HG02943 (cell line): ENCODE data around the gene SMCP.

Source experiments
- ATAC-seq: cut with Tn5 transposase; IDR thresholded peaks from one replicate; pipeline ENCODE4 v1.9.1; 2021; ENCODE audit warnings: mild to moderate bottlenecking, low read depth, moderate library complexity; ENCODE audit not compliant: unreplicated experiment

The SMCP gene

GRCh38 chr1:152878042-152878441, at the start of gene SMCP:
SMCP (plus strand) TSS chr1:152878322; CDS start chr1:152884423, 6,101 bp downstream.
- no peak for ATAC-seq

- no peak for ATAC-seq
Measured at GRCh38 chr1:152836870-152837269, 41.3 kb upstream of the SMCP start.

- ATAC-seq: no peak
Measured at GRCh38 chr1:152842556-152842955, 35.6 kb upstream of the SMCP start, which contains the start of gene LCE6A. LCE6A (plus strand) TSS chr1:152842856; CDS start chr1:152843521, 665 bp downstream.

GRCh38 chr1:152855661-152856060, 22.5 kb upstream of the SMCP start:
- ATAC-seq: no peak

GRCh38 chr1:152858062-152858461, 20.1 kb upstream of the SMCP start:
- no peak for ATAC-seq

- no peak for ATAC-seq
Measured at GRCh38 chr1:152859696-152860095, 18.4 kb upstream of the SMCP start, which contains the start of gene LCE7A. LCE7A (plus strand) TSS chr1:152859996; CDS start chr1:152860698, 702 bp downstream.

GRCh38 chr1:152860129-152860528, 18.0 kb upstream of the SMCP start:
- no peak for ATAC-seq

GRCh38 chr1:152861374-152861773, 16.7 kb upstream of the SMCP start:
- ATAC-seq: no peak

- no peak for ATAC-seq
Measured at GRCh38 chr1:152864443-152864842, 13.7 kb upstream of the SMCP start.

GRCh38 chr1:152866321-152866720, 11.8 kb upstream of the SMCP start:
- no peak for ATAC-seq

- no peak for ATAC-seq
Measured at GRCh38 chr1:152869808-152870419, 8.2 kb upstream of the SMCP start.

- ATAC-seq: no peak
Measured at GRCh38 chr1:152870831-152871730, 7.0 kb upstream of the SMCP start.

- no peak for ATAC-seq
Measured at GRCh38 chr1:152871731-152872126, 6.4 kb upstream of the SMCP start.

- no peak for ATAC-seq
Measured at GRCh38 chr1:152873495-152873894, 4.6 kb upstream of the SMCP start.

GRCh38 chr1:152876827-152877226, 1.3 kb upstream of the SMCP start:
- ATAC-seq: no peak

- no peak for ATAC-seq
Measured at GRCh38 chr1:152879559-152880198, 1.6 kb downstream of the SMCP start.

GRCh38 chr1:152880316-152880715, 2.2 kb downstream of the SMCP start:
- no peak for ATAC-seq

- ATAC-seq: no peak
Measured at GRCh38 chr1:152880907-152881306, 2.8 kb downstream of the SMCP start.

- ATAC-seq: no peak
Measured at GRCh38 chr1:152884085-152884484, 6.0 kb downstream of the SMCP start.

- no peak for ATAC-seq
Measured at GRCh38 chr1:152884506-152884905, 6.4 kb downstream of the SMCP start.

GRCh38 chr1:152884966-152885624, 7.0 kb downstream of the SMCP start:
- ATAC-seq: no peak
